HUES48 (cell line): ENCODE data around the gene LRATD1.
"Not testable (repeated sequence)": the region's sequence is repeated elsewhere in the genome, so short reads cannot be mapped to it uniquely, and the experiment has no call there.

Experiments used
- H3K27ac ChIP-seq: one replicate; pipeline ENCODE4 v1.7.0; 2013; ENCODE audit warnings: low read depth, low read length, inconsistent platforms
- H3K27me3 ChIP-seq: 2 replicates; pipeline ENCODE4 v1.6.1; 2013; ENCODE audit warnings: mild to moderate bottlenecking, low read length; ENCODE audit not compliant: control insufficient read depth, insufficient read depth
- H3K36me3 ChIP-seq: 2 replicates; pipeline ENCODE4 v1.6.1; 2013; ENCODE audit warnings: low read length; ENCODE audit not compliant: control insufficient read depth, insufficient read depth
- H3K4me1 ChIP-seq: 2 replicates; pipeline ENCODE4 v1.6.1; 2013; ENCODE audit warnings: mild to moderate bottlenecking, low read length; ENCODE audit not compliant: control insufficient read depth, insufficient read depth
- H3K4me3 ChIP-seq: 2 replicates; pipeline ENCODE4 v1.5.1; 2013; ENCODE audit warnings: mild to moderate bottlenecking, low read depth, low read length
- H3K9ac ChIP-seq: 2 replicates; pipeline ENCODE4 v1.6.1; 2013; ENCODE audit warnings: mild to moderate bottlenecking, low read depth, low read length, moderate library complexity
- H3K9me3 ChIP-seq: 2 replicates; pipeline ENCODE4 v1.6.1; 2013; ENCODE audit warnings: low read length; ENCODE audit not compliant: control insufficient read depth, insufficient read depth

The LRATD1 gene

DNA sequence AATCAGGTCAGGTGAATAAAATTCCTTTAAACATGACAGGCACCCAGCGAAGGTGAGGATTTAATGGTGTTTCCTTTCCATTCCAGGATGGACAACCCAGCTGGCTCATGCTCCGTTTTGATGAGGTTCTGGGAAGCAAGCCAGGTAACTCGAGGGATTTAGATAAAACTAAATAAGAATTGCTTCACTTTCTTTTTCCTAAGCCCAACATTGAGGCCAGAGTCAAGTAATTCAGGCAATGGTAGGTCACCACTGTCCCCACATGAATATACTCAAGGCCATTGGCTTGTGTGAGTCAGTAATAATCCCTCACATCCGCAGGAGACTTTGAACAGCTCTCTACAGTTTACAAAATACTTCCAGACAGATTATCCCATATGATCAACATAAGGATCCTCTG is 16.2 kb upstream of the LRATD1 start:
- Histone ChIP-seq H3K9me3 (no peaks in the 10 kb centered on the region), H3K36me3 (no peaks in the 10 kb centered on the region), H3K4me3 (no peak overlapping the region), H3K4me1 (no peaks in the 10 kb centered on the region), H3K27ac (no peak overlapping the region), H3K27me3 (no peaks in the 10 kb centered on the region), H3K9ac (no peak overlapping the region)

DNA sequence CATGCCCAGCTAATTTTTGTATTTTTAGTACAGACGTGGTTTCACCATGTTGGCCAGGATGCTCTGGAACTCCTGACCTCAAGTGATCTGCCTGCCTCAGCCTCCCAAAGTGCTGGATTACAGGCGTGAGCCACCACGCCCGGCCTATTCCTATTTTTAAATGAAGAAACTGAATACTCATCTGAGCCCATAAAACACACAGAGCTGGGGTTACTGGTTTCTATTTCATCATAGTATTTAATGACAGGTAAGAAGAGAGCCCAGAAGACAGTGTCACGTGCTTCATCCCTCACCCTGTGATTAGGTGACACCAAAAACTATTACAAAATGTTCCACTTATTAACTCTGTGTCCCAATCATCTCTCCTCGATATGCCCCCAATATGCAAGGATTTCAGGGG is 15.6 kb upstream of the LRATD1 start:
- Histone ChIP-seq H3K9ac (no peak overlapping the region), H3K27ac (no peak overlapping the region), H3K27me3 (no peaks in the 10 kb centered on the region)

DNA sequence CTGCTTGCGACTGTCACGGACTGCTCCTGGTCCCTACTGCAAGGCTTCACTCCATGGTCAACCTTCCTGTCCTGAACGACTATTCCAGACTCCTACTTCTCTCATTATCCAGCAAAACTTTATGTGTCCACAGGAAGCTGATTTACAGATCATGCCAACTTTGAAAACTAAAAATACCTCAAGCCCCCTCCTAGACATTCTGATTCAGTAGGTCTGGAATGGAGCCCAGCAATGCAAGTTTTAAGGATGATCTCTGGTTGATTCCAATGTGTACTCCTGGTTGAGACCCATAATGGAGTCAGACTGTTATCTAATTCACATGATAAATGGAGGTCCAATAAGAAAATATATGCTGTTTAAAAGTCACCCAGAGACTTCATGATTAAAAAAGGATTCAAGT is 13.1 kb upstream of the LRATD1 start:
- Histone ChIP-seq H3K27ac (no peak overlapping the region), H3K36me3 (no peaks in the 10 kb centered on the region), H3K27me3 (no peaks in the 10 kb centered on the region), H3K4me1 (no peaks in the 10 kb centered on the region), H3K4me3 (no peak overlapping the region), H3K9me3 (no peaks in the 10 kb centered on the region), H3K9ac (no peak overlapping the region)

More for the DNA sequence above, 15.6 kb upstream of the LRATD1 start:
- H3K9me3 ChIP-seq, result no peaks in the 10 kb centered on the region
- no peaks in the 10 kb centered on the region for H3K4me1 ChIP-seq
- no peak overlapping the region for H3K4me3 ChIP-seq
- H3K36me3 ChIP-seq, result no peaks in the 10 kb centered on the region

DNA sequence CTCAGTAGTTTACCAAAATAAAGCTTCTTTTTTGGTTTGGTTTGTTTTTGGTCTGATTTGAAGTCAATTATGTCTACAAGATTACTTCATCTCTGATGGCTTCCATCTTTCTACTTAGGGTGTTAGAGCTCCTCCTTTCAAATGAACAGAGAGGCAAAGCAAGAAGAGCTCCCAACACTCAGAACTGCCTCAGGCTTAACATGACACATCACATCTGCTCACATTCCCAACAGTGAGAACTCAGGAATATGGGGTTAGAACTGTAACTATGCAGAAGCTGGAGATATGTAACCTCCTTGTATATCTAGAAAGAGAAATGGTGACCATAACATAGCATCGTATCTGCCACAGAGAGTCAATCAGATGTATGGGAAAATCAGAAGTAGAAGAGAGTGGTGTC is 11.4 kb upstream of the LRATD1 start:
- Histone ChIP-seq H3K4me3 (no peak overlapping the region), H3K9me3 (no peaks in the 10 kb centered on the region), H3K4me1 (no peaks in the 10 kb centered on the region), H3K27me3 (no peaks in the 10 kb centered on the region), H3K36me3 (no peaks in the 10 kb centered on the region), H3K27ac (no peak overlapping the region), H3K9ac (no peak overlapping the region)

DNA sequence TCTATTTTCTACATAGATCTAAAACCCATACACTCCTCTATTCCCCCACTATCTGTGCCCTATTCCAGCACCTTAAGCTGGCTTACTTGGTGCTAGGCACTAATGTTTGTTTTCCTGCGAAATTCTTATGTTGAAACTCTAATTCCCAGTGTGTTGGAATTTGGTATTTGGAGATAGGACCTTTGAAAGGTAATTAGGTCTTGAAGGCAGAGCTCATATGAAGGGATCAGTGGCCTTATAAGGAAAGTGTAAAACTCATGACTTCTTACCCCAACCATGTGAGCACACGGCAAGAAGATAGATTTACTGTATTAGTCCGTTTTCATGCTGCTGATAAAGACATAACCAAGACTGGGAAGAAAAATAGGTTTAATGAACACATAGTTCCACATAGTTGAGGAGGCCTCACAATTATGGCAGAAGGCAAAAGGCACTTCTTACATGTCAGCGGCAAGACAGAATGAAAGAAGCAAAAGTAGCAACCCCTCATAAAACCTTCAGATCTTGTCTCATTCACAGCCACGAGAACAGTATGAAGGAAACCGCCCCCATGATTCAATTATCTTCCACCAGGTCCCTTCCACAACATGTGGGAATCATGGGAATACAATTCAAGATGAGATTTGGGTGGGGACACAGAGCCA is 10.5 kb upstream of the LRATD1 start:
- H3K27me3 ChIP-seq, result no peaks in the 10 kb centered on the region
- H3K9ac ChIP-seq, result no peak overlapping the region
- no peak overlapping the region for H3K4me3 ChIP-seq
- no peaks in the 10 kb centered on the region for H3K4me1 ChIP-seq
- no peaks in the 10 kb centered on the region for H3K9me3 ChIP-seq
- H3K27ac ChIP-seq, result no peak overlapping the region
- H3K36me3 ChIP-seq, result no peaks in the 10 kb centered on the region

DNA sequence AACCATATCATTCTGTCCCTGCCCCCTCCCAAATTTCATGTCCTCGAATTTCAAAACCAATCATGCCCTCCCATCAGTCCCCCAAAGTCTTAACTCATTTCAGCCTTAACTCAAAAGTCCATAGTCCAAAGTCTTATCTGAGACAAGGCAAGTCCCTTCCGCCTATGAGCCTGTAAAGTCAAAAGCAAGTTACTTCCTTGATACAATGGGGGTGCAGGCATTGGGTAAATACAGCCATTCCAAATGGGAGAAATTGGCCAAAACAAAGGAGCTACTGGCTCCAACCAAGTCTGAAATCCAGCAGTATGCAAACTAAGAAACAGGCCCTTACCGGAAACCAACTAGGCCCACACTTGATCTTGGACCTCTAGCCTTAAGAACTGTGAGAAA is 10.0 kb upstream of the LRATD1 start:
- H3K9me3 ChIP-seq, result not testable (repeated sequence)

DNA sequence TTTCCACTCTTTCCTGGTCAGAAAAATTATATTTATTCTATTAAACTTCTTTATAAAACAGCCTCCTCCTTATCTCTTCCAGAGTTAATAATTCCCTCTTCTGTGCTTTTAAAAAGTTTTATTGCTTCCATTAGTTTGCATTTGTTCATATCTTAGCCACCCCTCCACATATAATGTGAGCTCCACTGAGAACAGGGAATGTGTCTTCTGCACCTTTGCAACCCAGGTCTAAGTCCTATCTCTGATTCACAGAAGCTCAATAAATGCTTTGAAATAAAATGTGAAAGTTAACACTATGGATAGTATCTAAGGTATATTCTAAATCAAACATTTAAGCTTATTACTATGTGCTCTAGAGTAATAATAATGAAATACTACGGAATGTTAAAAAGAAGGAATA is 9.3 kb upstream of the LRATD1 start:
- Histone ChIP-seq H3K27ac (no peak overlapping the region), H3K27me3 (no peaks in the 10 kb centered on the region), H3K4me1 (no peaks in the 10 kb centered on the region), H3K4me3 (no peak overlapping the region), H3K9me3 (no peaks in the 10 kb centered on the region), H3K36me3 (no peaks in the 10 kb centered on the region), H3K9ac (no peak overlapping the region)

More for the DNA sequence above, 10.0 kb upstream of the LRATD1 start:
- not testable (repeated sequence) for H3K4me1 ChIP-seq, H3K27me3 ChIP-seq, H3K36me3 ChIP-seq, H3K4me3 ChIP-seq, H3K27ac ChIP-seq, H3K9ac ChIP-seq

DNA sequence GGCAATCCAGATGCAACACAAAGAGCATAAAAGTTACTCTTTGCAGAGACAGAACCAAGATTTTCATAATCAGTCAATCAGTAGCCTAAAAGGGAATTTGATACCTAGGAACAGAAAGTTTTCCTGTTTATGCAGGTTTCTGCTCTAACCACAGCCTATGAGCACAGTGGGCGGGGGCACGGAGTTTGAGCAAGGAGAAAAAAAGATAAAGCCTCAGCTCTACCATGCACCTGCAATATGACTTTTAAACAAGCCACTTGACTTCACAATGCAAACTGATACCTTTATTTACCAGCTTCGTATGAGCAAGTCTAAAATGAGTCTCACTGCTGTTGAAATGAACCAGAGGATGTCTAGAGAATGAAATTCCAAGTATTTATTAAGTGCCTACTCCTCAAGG is 5.6 kb upstream of the LRATD1 start:
- Histone ChIP-seq H3K27me3 (peaks cover 27% of the 10 kb centered on the region), H3K9me3 (no peaks in the 10 kb centered on the region), H3K4me3 (no peak overlapping the region), H3K27ac (no peak overlapping the region), H3K36me3 (no peaks in the 10 kb centered on the region), H3K4me1 (no peaks in the 10 kb centered on the region), H3K9ac (no peak overlapping the region)

DNA sequence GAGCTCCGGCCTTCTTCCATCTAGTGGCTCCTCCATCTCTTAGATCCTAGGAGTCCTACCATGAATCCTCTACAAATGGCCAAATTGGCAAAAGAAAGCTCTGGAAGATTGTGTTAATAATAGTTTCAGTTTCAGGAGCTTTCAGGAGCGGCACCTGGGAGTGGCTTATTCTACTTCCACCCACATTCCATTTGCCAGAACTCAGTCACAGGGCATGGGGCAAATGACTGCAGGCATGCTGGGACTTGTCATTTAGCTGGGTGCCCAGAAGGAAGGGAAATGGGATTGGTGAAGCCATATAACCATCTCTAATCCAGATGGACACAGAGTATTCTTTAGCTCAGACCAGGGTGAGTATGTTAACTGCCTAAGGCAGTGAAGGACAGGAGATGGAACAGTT is 3.6 kb upstream of the LRATD1 start:
- Histone ChIP-seq H3K4me3 (no peak overlapping the region), H3K9me3 (no peaks in the 10 kb centered on the region), H3K27ac (no peak overlapping the region), H3K9ac (no peak overlapping the region), H3K4me1 (peaks cover 11% of the 10 kb centered on the region; the same call in 1 of the 2 replicates), H3K27me3 (peaks cover 46% of the 10 kb centered on the region), H3K36me3 (no peaks in the 10 kb centered on the region)

DNA sequence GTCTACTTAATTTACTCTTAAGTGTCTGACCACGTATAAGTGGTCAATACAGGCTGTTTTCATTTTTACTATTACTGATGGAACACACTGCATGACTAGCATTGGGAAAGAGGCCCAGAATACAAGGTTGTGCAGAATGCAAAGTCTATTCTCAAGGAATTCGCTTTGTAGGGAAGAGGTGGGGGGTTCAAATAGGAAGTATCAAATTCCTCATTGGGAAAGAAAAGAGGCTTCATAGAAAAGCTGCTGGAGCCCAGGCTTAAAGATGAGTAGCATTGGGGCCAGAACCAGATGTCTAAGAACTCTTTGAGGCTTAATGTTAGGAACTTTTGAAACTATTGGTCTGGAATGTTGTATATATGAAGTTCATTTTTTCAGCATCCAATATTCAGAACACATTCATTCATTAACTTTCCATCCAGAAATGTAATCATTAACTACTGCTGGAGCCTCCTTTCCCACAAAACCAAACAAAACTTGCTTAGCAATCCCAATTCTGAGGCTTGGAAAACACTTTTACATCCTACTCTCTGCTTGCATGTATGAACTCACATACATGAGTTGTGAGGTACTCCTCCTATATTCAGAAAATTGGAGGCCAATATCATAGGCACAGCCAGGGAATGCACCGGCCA is 994 bp upstream of the LRATD1 start:
- H3K36me3 ChIP-seq, result no peaks in the 10 kb centered on the region
- peak overlapping the region; percentile 63 for H3K4me3 ChIP-seq
- H3K9ac ChIP-seq, result no peak overlapping the region
- peaks cover 17% of the 10 kb centered on the region for H3K4me1 ChIP-seq
- H3K27me3 ChIP-seq, result peaks cover 72% of the 10 kb centered on the region
- no peak overlapping the region for H3K27ac ChIP-seq
- H3K9me3 ChIP-seq, result no peaks in the 10 kb centered on the region

DNA sequence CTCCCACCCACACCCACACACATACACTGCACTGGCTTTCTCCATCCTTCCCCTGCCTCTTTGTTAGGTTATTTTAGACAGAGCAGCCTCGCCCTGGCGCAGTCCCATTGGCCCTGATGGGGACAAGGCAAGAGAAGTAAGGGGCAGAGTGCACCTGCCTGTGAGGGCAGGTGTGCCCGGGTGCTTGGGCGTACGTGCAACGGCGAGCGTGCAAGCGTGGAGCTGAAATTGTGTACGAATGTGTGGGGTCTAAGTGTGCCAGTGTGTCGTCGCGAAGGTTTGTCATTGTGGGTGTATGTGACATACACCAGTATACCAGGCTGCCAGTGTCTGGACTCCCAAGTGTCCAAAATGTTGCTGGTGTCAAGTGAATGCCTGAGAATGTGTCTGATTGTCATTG is 544 bp downstream of the LRATD1 start:
- peaks cover 17% of the 10 kb centered on the region for H3K4me1 ChIP-seq
- H3K9me3 ChIP-seq, result no peaks in the 10 kb centered on the region
- H3K36me3 ChIP-seq, result no peaks in the 10 kb centered on the region
- peaks cover 85% of the 10 kb centered on the region for H3K27me3 ChIP-seq
- no peak overlapping the region for H3K9ac ChIP-seq
- H3K27ac ChIP-seq, result no peak overlapping the region
- H3K4me3 ChIP-seq, result peak overlapping the region; percentile 63
